Suppressor macrophage (primary cell): Measurements from ENCODE around the gene VWA1.
A peak's percentile ranks its signal among the peaks of the same experiment; 100 is the strongest.

Source experiments
- DNase-seq, 4 experiments: peaks; one replicate each; pipeline ENCODE4 v3.0.0-alpha.2; 2020 to 2022
- total RNA-seq, 17 experiments: gene quantifications; one replicate each; lab custom pipeline; 2026; ENCODE audit warnings: mixed read lengths in 6 of 17, inconsistent platforms in 3 of 17; lab: John Stamatoyannopoulos, UW

The VWA1 gene, protein sequence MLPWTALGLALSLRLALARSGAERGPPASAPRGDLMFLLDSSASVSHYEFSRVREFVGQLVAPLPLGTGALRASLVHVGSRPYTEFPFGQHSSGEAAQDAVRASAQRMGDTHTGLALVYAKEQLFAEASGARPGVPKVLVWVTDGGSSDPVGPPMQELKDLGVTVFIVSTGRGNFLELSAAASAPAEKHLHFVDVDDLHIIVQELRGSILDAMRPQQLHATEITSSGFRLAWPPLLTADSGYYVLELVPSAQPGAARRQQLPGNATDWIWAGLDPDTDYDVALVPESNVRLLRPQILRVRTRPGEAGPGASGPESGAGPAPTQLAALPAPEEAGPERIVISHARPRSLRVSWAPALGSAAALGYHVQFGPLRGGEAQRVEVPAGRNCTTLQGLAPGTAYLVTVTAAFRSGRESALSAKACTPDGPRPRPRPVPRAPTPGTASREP
- total RNA-seq, result 0.04 to 2.0 (median 0.30) reads per million in 17 experiments

- DNase-seq, result peak; percentile 51 to 86 (median 64)
Measured at GRCh38 chr1:1435106-1435903, at the start of gene VWA1. VWA1 (plus strand) TSS chr1:1435690; CDS start chr1:1435749, 59 bp downstream.

DNA sequence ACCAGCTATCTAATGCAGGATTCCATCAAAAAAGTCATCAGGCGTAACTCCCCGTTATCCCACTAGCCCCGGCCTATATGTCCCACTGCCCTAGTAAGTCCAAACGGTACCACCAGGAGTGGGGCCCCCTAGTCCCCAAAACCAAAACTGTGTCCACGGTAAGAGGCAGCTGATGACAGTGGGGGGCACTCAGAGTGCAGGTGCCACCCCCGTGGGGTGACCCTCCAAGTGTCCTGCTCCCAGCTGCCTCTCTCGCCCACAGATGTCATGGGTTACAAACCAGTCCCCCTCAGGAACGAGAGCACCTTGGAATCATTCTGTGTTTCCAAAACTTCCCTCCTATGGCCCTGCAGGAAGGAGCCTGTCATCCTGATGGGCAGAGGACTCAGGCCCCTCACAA is 49.6 kb upstream of the VWA1 start:
- no peak for DNase-seq

- DNase-seq, result no peak
Measured at GRCh38 chr1:1387098-1388077, 48.1 kb upstream of the VWA1 start.

DNA sequence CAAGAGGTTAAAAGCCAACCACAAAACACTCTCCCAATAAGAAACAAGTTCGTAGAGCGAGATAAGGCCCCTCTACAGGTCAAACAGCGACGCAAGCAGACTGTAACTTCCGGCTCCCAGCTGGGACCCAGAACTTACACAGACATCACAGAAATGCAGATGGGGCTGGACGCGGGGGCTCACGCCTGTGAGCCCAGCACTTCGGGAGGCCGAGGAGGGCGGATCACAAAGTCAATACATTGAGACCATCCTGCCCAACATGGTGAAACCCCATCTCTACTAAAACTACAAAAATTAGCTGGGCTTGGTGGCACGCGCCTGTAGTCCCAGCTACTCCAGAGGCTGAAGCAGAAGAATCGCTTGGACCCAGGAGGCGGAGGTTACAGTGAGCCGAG is 47.4 kb upstream of the VWA1 start:
- DNase-seq, result no peak

DNA sequence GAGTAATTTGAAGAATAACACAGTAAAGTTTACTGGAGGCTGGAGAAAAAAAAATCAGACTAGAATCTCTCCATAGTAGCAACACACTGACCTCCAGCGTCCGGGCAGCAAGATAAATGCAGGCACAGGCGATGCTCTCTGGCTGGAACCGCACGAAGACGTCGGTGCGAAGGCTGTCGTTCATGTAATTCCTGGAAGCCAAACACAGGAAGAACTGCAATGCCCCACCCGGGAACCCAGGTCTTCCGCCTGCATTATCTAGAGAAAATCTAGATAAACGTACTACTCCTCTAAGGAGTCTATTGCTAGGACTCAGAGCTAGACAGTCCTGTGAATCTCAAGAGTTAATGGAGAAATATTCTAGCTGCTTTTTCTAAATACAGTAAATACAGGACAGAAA is 44.8 kb upstream of the VWA1 start:
- DNase-seq, result no peak

GRCh38 chr1:1391225-1391624 is 44.3 kb upstream of the VWA1 start:
- peak in 1 of 4 experiments; percentile 15 for DNase-seq

- no peak for DNase-seq
Measured at GRCh38 chr1:1393014-1393413, 42.5 kb upstream of the VWA1 start.

DNA sequence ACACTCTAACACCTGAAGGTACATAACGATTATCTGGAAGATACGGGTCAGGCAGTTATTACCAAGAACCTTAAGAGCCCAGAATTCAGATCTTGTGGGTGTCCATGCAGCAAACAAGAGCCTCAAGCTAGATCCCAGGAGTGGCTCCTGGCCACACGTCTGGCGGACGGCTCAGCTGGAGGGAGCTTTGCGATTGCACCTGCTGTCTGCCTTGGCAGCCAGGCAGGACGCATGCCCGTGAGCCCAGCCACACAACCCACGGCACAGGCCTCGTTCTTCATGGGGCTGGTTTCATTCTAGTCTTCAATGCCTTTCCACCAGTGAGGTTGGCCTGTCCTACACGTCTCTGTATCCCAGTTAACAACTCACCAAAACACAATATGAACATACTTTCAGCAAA is 42.1 kb upstream of the VWA1 start:
- no peak for DNase-seq

- DNase-seq, result no peak
Measured at GRCh38 chr1:1394116-1394515, 41.4 kb upstream of the VWA1 start.

- DNase-seq, result no peak
Measured at GRCh38 chr1:1395166-1395565, 40.3 kb upstream of the VWA1 start.

- peak in 3 of 4 experiments; percentile 15 to 34 (median 19) for DNase-seq
Measured at GRCh38 chr1:1397839-1398523, 37.5 kb upstream of the VWA1 start.

DNA sequence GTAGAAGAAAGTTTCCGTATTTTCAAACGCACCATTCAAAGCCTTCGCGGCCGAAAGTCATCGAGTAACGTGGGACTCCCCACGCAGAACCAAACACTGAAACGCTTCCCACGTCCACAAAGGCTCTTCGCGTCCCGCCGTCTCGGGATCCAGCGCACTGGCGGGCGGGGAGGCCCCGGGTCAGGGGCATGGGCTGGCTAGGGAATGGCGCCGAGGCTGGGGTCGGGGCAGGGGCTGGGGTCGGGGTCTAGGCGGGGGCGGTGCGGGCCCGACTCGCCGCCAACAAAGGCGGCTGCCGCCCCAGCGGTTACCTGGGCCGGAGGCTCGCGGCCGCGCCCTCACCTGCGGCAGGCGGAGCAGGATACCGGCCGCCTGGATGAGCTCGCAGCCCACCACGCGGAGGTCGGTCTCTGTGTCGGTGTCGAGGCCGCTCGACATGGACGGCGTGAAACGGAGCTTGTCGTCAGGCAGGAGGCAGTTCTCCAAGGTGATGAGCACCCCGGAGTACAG is 36.8 kb upstream of the VWA1 start:
- DNase-seq, result peak; percentile 32 to 62 (median 51)

DNA sequence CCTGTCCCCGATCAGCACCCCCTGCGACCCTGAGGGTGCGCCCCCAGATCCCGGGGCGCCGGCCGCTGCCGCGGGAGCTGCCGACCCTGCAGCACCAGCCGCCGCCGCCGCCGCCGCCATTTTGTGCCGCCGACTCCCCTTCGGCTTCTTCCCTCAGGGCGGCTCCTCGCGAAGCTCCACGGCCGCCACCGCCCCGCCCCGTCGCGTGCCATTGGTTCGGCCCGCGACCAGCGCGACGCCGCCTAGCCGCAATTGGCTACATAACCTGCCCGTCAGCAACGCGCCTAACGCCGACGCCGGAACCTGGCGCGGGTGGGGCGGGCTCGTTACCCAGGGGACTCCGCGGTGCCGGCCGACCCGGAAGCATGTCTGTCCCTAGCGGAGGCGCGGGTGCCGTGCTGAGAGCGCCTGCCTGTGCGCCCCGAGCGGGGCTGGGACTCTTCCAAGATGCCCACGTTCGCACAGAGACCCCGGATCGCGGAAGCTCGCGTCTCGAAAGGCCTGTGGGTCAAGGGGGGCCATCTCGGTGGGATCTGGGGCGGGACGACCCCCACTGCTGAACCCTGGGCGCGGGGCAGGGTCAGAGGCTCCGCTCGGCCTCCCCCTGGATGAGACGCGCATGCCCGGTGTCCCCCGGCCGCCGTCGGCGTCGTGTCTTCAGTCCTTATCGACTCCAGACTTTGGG is 36.2 kb upstream of the VWA1 start, which contains the start of gene CCNL2:
TSS of gene CCNL2 (minus strand) at position 149 of the 685 bp plus-strand sequence. CDS start at position 120, 29 bp downstream.
- DNase-seq, result peak; percentile 99 to 100 (median 100)

- peak in 3 of 4 experiments; percentile 16 to 36 (median 25) for DNase-seq
Measured at GRCh38 chr1:1399872-1400575, 35.5 kb upstream of the VWA1 start.

- DNase-seq, result no peak
Measured at GRCh38 chr1:1400576-1401456, 34.7 kb upstream of the VWA1 start.

DNA sequence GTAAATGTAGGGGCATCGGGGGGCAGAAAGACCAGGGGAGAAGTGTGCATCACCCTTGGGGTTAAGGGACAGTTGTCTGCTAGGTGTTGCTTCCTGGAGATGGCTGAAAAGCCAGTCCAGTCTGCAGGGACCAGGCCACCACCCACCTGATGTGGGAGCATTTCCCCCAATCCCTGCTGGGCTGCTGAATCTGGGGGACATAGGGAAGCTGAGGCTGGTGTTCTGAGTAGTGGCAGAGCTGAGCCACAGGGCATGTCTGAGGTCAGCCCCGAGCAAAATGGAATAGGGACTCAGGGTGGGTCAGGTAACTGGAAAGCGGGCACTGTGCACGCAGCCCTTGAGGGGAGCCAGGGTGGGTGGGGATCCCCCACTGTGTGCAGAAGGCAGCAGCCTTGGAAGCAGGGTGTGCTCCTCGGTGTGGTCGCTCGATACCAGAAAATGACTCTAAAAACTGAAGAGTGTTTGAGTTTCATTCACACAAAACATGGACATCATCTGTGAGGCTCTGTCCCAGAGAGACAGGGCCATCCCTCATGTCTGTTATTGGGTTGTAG is 34.0 kb upstream of the VWA1 start:
- DNase-seq, result no peak

DNA sequence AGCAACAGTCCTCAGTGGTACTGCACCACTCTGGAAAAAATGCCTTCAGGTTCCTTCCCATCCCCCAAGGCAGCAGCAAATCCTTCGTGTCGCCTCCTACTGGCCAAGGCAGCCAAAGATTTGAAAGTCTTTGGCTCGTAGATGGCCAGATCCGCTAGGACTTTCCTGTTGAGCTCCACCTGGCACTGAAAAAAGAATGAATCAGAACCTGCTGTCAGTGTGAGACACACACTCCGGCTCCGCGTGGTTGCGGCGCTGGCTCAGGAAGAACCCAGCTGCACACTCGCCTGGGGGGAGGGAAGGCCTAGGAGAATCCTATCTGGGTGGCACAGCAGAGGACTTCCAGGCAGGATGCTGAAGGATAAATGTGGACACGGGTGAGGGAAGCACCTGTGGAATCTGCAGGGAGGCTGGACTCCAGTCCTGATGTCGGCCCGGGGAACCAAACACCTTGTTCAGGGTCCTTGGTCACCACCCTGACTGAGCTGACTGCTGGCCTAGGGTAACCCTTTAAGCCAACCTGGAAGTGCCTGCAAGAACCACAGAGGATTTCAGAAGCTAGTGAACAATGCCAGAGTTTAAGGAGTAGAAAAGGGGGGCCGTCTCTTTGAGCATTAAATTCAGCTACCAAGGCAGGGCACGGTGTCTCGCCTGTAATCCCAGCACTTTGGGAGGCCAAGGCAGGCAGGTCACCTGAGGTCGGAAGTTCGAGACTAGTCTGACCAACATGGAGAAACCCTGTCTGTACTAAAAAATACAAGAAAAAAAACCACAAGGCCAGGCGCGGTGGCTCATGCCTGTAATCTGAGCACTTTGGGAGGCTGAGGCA is 33.2 kb upstream of the VWA1 start:
- DNase-seq, result peak; percentile 19 to 60 (median 54)
